ENCODE data around the gene NEURL1B.
"Not testable (repeated sequence)": the region's sequence is repeated elsewhere in the genome, so short reads cannot be mapped to it uniquely, and the experiment has no call there.

NEURL1B gene

GRCh38 chr5:172640822-172641358 is at the start of gene NEURL1B:
Gene NEURL1B, plus strand, starts transcription at chr5:172641263. Its CDS starts 144 bp downstream, at chr5:172641407.
- peak; percentile 24 to 30 for DNase-seq

GRCh38 chr5:172591636-172592035 is 49.4 kb upstream of the NEURL1B start:
- no peak for DNase-seq

- no peak for DNase-seq
Measured at GRCh38 chr5:172592881-172593280, 48.2 kb upstream of the NEURL1B start.

GRCh38 chr5:172593306-172593705 is 47.8 kb upstream of the NEURL1B start:
- no peak for DNase-seq

- no peak for DNase-seq
Measured at GRCh38 chr5:172593721-172594235, 47.3 kb upstream of the NEURL1B start.

- no peak for DNase-seq
Measured at GRCh38 chr5:172594431-172594830, 46.6 kb upstream of the NEURL1B start.

GRCh38 chr5:172594867-172595466 is 46.1 kb upstream of the NEURL1B start:
- no peak for DNase-seq

- DNase-seq = no peak
Measured at GRCh38 chr5:172595596-172596455, 45.2 kb upstream of the NEURL1B start.

GRCh38 chr5:172596638-172597231 is 44.3 kb upstream of the NEURL1B start:
- DNase-seq = no peak

GRCh38 chr5:172597755-172598155 is 43.3 kb upstream of the NEURL1B start:
- DNase-seq = no peak

GRCh38 chr5:172598251-172599203 is 42.5 kb upstream of the NEURL1B start:
- no peak for DNase-seq

- no peak for DNase-seq
Measured at GRCh38 chr5:172599204-172599567, 41.9 kb upstream of the NEURL1B start.

GRCh38 chr5:172600571-172600970 is 40.5 kb upstream of the NEURL1B start:
- DNase-seq = no peak

GRCh38 chr5:172601576-172601975 is 39.5 kb upstream of the NEURL1B start:
- not testable (repeated sequence) for DNase-seq

GRCh38 chr5:172602783-172603231 is 38.3 kb upstream of the NEURL1B start:
- no peak for DNase-seq

- DNase-seq = no peak
Measured at GRCh38 chr5:172603251-172603806, 37.7 kb upstream of the NEURL1B start.

GRCh38 chr5:172605466-172605865 is 35.6 kb upstream of the NEURL1B start:
- no peak for DNase-seq

- DNase-seq = no peak
Measured at GRCh38 chr5:172606156-172606785, 34.8 kb upstream of the NEURL1B start.

GRCh38 chr5:172607213-172607793 is 33.8 kb upstream of the NEURL1B start:
- DNase-seq = no peak

GRCh38 chr5:172608773-172609172 is 32.3 kb upstream of the NEURL1B start:
- DNase-seq = no peak

GRCh38 chr5:172610643-172611042 is 30.4 kb upstream of the NEURL1B start:
- no peak for DNase-seq
